Muscle of back (tissue), 11 donors: ENCODE data around the gene TSPEAR. TPM values are rescaled to one million over a fixed set of nuclear protein-coding genes. Genes with fewer than 3 reads are reported as not detected.
A peak's percentile ranks its signal among the peaks of the same experiment; 100 is the strongest.
"Not testable (repeated sequence)": the region's sequence is repeated elsewhere in the genome, so short reads cannot be mapped to it uniquely, and the experiment has no call there.

ENCODE experiments used
- DNase-seq, 3 donors: peaks; one replicate each; pipeline versions ENCODE4 v3.0.0 to v3.0.0-alpha.2; 2013
- polyA plus RNA-seq, 10 donors: library from polyadenylated mRNA; unstranded; fragments of 120-200 nt; gene quantifications; one replicate each; pipeline ENCODE4 v1.2.1, GENCODE V29; 2013; ENCODE audit not compliant: insufficient read length in 10 of 10

Gene TSPEAR
- polyA plus RNA-seq, 10 donors, result 0.10 to 3.2 (median 0.22) TPM; not detected in 1

- no peak for DNase-seq
These were observed 204.8 kb downstream of the TSPEAR start for GRCh38 chr21:44506279-44507255.

GRCh38 chr21:44505673-44506278 lies 205.6 kb downstream of the TSPEAR start:
- DNase-seq, result no peak

GRCh38 chr21:44503901-44504399 lies 207.4 kb downstream of the TSPEAR start:
- no peak for DNase-seq

- DNase-seq, result not testable (repeated sequence)
These were observed 208.1 kb downstream of the TSPEAR start for GRCh38 chr21:44503006-44503889.

GRCh38 chr21:44502171-44502958 lies 209.0 kb downstream of the TSPEAR start:
- no peak for DNase-seq

GRCh38 chr21:44500111-44500510 lies 211.3 kb downstream of the TSPEAR start:
- no peak for DNase-seq

- DNase-seq, result no peak
These were observed 211.7 kb downstream of the TSPEAR start for GRCh38 chr21:44499631-44500030.

GRCh38 chr21:44499211-44499560 lies 212.2 kb downstream of the TSPEAR start:
- no peak for DNase-seq

- no peak for DNase-seq
These were observed 212.8 kb downstream of the TSPEAR start for GRCh38 chr21:44498280-44499210.

- DNase-seq, result peak in 1 of 3 donors; percentile 35
These were observed 213.7 kb downstream of the TSPEAR start for GRCh38 chr21:44497703-44498126.

GRCh38 chr21:44496564-44497550 lies 214.5 kb downstream of the TSPEAR start:
- peak in 1 of 3 donors; percentile 27 for DNase-seq

- no peak for DNase-seq
These were observed 215.5 kb downstream of the TSPEAR start for GRCh38 chr21:44495611-44496563.

- DNase-seq, result no peak
These were observed 216.4 kb downstream of the TSPEAR start for GRCh38 chr21:44494956-44495355.

GRCh38 chr21:44494418-44494817 lies 217.0 kb downstream of the TSPEAR start:
- DNase-seq, result no peak

GRCh38 chr21:44492567-44493385 lies 218.6 kb downstream of the TSPEAR start:
- DNase-seq, result no peak

GRCh38 chr21:44490816-44491215 lies 220.6 kb downstream of the TSPEAR start:
- DNase-seq, result no peak
